ENCODE results near the gene TNFAIP2.

The TNFAIP2 gene

GRCh38 chr14:103131580-103131979 is 8.3 kb downstream of the TNFAIP2 start:
- TF ChIP-seq CTCF (IDR thresholded peaks at IDR 0.05) = no peak

- no peak for TF ChIP-seq CTCF (IDR thresholded peaks at IDR 0.05)
Measured at GRCh38 chr14:103132381-103133209, 9.3 kb downstream of the TNFAIP2 start.

GRCh38 chr14:103133210-103134140 is 10.2 kb downstream of the TNFAIP2 start:
- TF ChIP-seq CTCF (IDR thresholded peaks at IDR 0.05) = no peak

GRCh38 chr14:103134405-103134804 is 11.1 kb downstream of the TNFAIP2 start:
- TF ChIP-seq CTCF (IDR thresholded peaks at IDR 0.05) = no peak

- no peak for TF ChIP-seq CTCF (IDR thresholded peaks at IDR 0.05)
Measured at GRCh38 chr14:103134919-103135318, 11.7 kb downstream of the TNFAIP2 start.

GRCh38 chr14:103135333-103136260 is 12.3 kb downstream of the TNFAIP2 start:
- TF ChIP-seq CTCF (IDR thresholded peaks at IDR 0.05) = no peak
